ENCODE data around the gene KCNG3.

KCNG3 gene

GRCh38 chr2:42458396-42458795, 35.4 kb downstream of the KCNG3 start:
- H3K27ac ChIP-seq, result no peak overlapping the region
- TF ChIP-seq ZFX (IDR thresholded peaks at IDR 0.05; ENCODE audit: borderline replicate concordance) (no peak), CTCF (IDR thresholded peaks at IDR 0.05) (no peak)

GRCh38 chr2:42457011-42457410, 36.8 kb downstream of the KCNG3 start:
- TF ChIP-seq ZFX (IDR thresholded peaks at IDR 0.05; ENCODE audit: borderline replicate concordance) (no peak), CTCF (IDR thresholded peaks at IDR 0.05) (no peak)
- no peak overlapping the region for H3K27ac ChIP-seq

- TF ChIP-seq ZFX (IDR thresholded peaks at IDR 0.05; ENCODE audit: borderline replicate concordance), result no peak
- no peak for TF ChIP-seq CTCF (IDR thresholded peaks at IDR 0.05)
- no peak overlapping the region for H3K27ac ChIP-seq
Measured at GRCh38 chr2:42456126-42456839, 37.5 kb downstream of the KCNG3 start.

GRCh38 chr2:42452545-42452944, 41.2 kb downstream of the KCNG3 start:
- H3K27ac ChIP-seq, result no peak overlapping the region
- TF ChIP-seq ZFX (IDR thresholded peaks at IDR 0.05; ENCODE audit: borderline replicate concordance) (no peak), CTCF (IDR thresholded peaks at IDR 0.05) (no peak)

- H3K27ac ChIP-seq, result no peak overlapping the region
- no peak for TF ChIP-seq ZFX (IDR thresholded peaks at IDR 0.05; ENCODE audit: borderline replicate concordance)
- no peak for TF ChIP-seq CTCF (IDR thresholded peaks at IDR 0.05)
Measured at GRCh38 chr2:42450136-42450535, 43.6 kb downstream of the KCNG3 start.

- no peak overlapping the region for H3K27ac ChIP-seq
- TF ChIP-seq CTCF (IDR thresholded peaks at IDR 0.05), result no peak
- no peak for TF ChIP-seq ZFX (IDR thresholded peaks at IDR 0.05; ENCODE audit: borderline replicate concordance)
Measured at GRCh38 chr2:42449163-42450087, 44.4 kb downstream of the KCNG3 start.

GRCh38 chr2:42448163-42448562, 45.6 kb downstream of the KCNG3 start:
- no peak overlapping the region for H3K27ac ChIP-seq
- no peak for TF ChIP-seq CTCF (IDR thresholded peaks at IDR 0.05)
